Measurements from ENCODE around the gene SRPK2. TPM values are rescaled to one million over a fixed set of nuclear protein-coding genes. Genes with fewer than 3 reads are reported as not detected.

SRPK2 gene
- polyA plus RNA-seq, 1 donor from 2014 or later: 66.5 TPM

- no peaks in the 10 kb centered on the region for H3K9me3 Mint-ChIP-seq
- H3K4me3 Mint-ChIP-seq: no peak overlapping the region
- no peaks in the 10 kb centered on the region for H3K27me3 Mint-ChIP-seq
- H3K36me3 Mint-ChIP-seq: peaks cover 4% of the 10 kb centered on the region
- no peak overlapping the region for H3K27ac Mint-ChIP-seq
- H3K4me1 Mint-ChIP-seq: peaks cover 0 to 8% (median 2%) of the 10 kb centered on the region in 3 donors
Observed at GRCh38 chr7:105151152-105151551, 237.6 kb downstream of the SRPK2 start.

DNA sequence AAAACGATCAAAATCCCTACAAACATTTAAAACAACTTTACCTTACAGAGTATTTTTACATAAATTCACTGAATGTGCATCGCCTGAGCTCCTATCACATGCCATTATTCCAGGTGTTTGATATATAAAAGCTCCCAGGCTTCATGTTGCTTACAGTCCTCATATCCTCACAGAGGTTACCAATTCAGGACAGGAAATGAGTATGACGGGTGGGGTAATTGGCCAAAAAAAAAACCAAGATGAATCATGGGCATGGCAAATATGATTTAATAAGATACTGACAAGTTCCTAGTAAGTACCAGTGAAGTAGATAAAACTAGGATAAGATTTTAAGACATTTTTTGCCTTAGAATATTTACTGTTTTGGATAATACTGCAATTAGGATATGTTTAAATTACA, 238.9 kb downstream of the SRPK2 start:
- H3K27me3 Mint-ChIP-seq: no peaks in the 10 kb centered on the region
- peaks cover 4% of the 10 kb centered on the region for H3K36me3 Mint-ChIP-seq
- H3K27ac Mint-ChIP-seq: no peak overlapping the region
- H3K4me3 Mint-ChIP-seq: no peak overlapping the region
- H3K9me3 Mint-ChIP-seq: no peaks in the 10 kb centered on the region
- peaks cover 2 to 8% (median 2%) of the 10 kb centered on the region in 3 donors for H3K4me1 Mint-ChIP-seq

DNA sequence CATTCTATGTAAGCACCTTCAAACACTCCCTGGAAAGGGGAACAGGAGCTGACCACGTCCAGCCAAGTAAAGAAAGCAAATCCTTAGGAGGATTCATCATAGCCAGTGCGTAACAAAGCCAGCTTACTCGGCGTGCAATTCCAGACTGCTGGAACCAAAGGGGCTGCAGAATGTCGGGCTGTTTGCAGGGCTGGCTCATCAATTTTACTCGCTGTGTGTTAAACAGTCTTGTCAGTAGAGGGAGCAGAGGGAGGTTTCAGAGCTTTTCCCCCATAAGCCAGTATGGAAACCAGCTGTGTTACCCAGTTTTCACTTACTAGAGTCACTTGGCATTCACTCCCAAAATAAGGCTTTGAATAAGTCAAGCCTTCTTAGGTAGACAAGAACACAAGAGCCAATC, 247.7 kb downstream of the SRPK2 start:
- no peak overlapping the region for H3K27ac Mint-ChIP-seq
- H3K36me3 Mint-ChIP-seq: peaks cover 8% of the 10 kb centered on the region
- peaks cover 9 to 15% (median 9%) of the 10 kb centered on the region in 3 donors for H3K4me1 Mint-ChIP-seq
- H3K9me3 Mint-ChIP-seq: no peaks in the 10 kb centered on the region
- H3K27me3 Mint-ChIP-seq: no peaks in the 10 kb centered on the region
- H3K4me3 Mint-ChIP-seq: no peak overlapping the region

DNA sequence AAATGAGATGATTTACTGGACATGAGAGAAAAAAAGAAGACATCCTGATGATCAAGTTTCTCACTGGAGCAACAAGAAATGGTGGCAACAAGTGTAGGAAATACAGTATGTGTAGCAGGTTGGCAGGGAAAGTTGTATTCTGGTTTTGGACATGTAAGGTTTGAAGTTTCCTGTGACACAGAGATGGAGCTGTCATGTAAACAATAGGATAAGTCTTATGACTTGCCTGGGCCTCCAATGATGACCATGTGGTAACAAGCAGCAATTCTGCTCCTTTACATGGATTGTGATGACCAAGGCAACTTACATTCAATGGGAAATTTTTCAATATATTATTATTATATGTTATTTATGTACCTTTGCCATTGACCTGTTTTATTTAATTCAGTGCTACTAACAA, 249.3 kb downstream of the SRPK2 start:
- peak overlapping the region in 1 of 3 donors; percentile 50 for H3K27ac Mint-ChIP-seq
- no peaks in the 10 kb centered on the region for H3K9me3 Mint-ChIP-seq
- peaks cover 5% of the 10 kb centered on the region for H3K36me3 Mint-ChIP-seq
- no peak overlapping the region for H3K4me3 Mint-ChIP-seq
- H3K4me1 Mint-ChIP-seq: peaks cover 9 to 15% (median 10%) of the 10 kb centered on the region in 3 donors
- no peaks in the 10 kb centered on the region for H3K27me3 Mint-ChIP-seq

- Mint-ChIP-seq H3K4me3 (no peak overlapping the region), H3K4me1 (peaks cover 7 to 10% (median 8%) of the 10 kb centered on the region in 3 donors), H3K36me3 (peaks cover 3% of the 10 kb centered on the region), H3K27ac (peak overlapping the region in 1 of 3 donors; percentile 55), H3K27me3 (no peaks in the 10 kb centered on the region), H3K9me3 (no peaks in the 10 kb centered on the region)
Observed at GRCh38 chr7:105137898-105138297, 250.8 kb downstream of the SRPK2 start.

- H3K4me1 Mint-ChIP-seq: peaks cover 6 to 8% (median 7%) of the 10 kb centered on the region in 3 donors
- H3K9me3 Mint-ChIP-seq: no peaks in the 10 kb centered on the region
- no peak overlapping the region for H3K27ac Mint-ChIP-seq
- no peaks in the 10 kb centered on the region for H3K27me3 Mint-ChIP-seq
- H3K4me3 Mint-ChIP-seq: no peak overlapping the region
- no peaks in the 10 kb centered on the region for H3K36me3 Mint-ChIP-seq
Observed at GRCh38 chr7:105136221-105136620, 252.5 kb downstream of the SRPK2 start.

DNA sequence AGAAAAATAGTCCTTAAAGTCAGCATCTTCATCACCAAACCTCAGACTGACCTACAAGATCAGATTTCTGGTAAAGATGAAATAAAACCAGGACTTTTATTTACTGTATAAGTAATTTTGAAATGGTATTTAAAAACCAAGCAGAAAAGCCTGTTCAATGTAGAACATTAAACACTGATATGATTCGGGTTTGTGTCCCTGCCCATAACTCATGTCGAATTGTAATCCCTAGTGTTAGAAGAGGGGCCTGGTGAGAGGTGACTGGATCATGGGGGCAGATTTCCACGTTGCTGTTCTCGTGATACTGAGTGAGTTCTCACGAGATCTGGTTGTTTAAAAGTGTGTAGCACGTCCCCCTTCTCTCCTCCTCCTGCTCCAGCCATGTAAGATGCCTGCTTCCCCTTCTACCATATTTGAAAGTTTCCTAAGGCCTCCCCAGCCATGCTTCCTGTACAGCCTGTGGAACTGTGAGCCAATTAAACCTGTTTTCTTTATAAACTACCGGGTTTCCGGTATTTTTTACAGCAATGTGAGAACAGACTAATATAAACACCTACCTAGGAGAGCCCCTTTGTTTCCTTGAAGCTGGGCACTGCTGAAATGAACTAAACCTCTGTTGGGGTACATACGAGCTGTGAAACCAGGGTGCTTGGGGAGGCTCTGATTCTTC, 254.6 kb downstream of the SRPK2 start:
- H3K27ac Mint-ChIP-seq: peak overlapping the region in 1 of 3 donors; percentile 31
- no peaks in the 10 kb centered on the region for H3K36me3 Mint-ChIP-seq
- no peak overlapping the region for H3K4me3 Mint-ChIP-seq
- H3K9me3 Mint-ChIP-seq: no peaks in the 10 kb centered on the region
- H3K4me1 Mint-ChIP-seq: peaks cover 6 to 9% (median 7%) of the 10 kb centered on the region in 3 donors
- no peaks in the 10 kb centered on the region for H3K27me3 Mint-ChIP-seq

DNA sequence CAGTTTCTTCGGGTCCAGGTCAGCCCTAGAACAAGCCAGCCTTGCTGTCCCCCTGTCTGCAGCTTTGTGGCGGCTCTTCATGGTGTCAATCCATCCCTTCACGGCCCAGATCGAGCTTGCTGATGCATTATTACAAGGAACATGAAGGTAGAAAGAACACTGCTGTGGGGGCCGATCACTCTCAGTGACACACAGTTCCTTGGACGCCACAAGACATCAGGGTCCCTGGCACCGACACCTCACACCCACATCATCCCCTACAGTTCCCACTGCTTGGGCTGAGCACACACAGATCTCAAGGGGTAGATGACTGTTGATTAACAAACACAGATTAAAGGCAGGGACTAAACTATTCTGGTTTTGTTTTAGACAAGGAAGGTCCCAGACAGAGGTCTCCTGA, 255.4 kb downstream of the SRPK2 start:
- peaks cover 4 to 9% (median 7%) of the 10 kb centered on the region in 3 donors for H3K4me1 Mint-ChIP-seq
- H3K27ac Mint-ChIP-seq: peak overlapping the region in 1 of 3 donors; percentile 7
- no peak overlapping the region for H3K4me3 Mint-ChIP-seq
- no peaks in the 10 kb centered on the region for H3K9me3 Mint-ChIP-seq
- H3K36me3 Mint-ChIP-seq: no peaks in the 10 kb centered on the region
- H3K27me3 Mint-ChIP-seq: no peaks in the 10 kb centered on the region

DNA sequence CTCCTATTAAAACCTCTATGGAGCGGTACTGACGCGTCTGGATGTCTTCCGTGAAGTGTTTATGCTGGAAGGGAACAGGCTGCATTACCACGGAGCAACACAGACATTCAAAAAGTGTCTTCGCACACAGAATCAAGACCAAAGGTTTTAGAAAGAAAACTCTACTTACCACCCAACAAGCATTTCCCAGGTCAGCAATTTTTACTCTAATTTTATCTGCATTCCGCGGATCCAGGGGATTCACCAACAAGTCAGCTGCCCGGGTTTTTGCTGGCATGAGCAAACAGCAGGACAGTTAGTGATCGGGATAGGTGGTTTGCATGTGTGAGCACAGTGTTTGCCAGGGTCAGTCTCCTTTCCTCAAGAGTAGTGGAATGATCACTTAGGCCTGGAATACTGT, 255.9 kb downstream of the SRPK2 start:
- peak overlapping the region in 1 of 3 donors; percentile 9 for H3K27ac Mint-ChIP-seq

GRCh38 chr7:105132335-105132734, 256.4 kb downstream of the SRPK2 start:
- Mint-ChIP-seq H3K4me3 (no peak overlapping the region), H3K27ac (peak overlapping the region in 1 of 3 donors; percentile 9), H3K4me1 (peaks cover 4 to 7% (median 5%) of the 10 kb centered on the region in 3 donors), H3K9me3 (no peaks in the 10 kb centered on the region), H3K36me3 (no peaks in the 10 kb centered on the region), H3K27me3 (no peaks in the 10 kb centered on the region)

More for the DNA sequence above, 255.9 kb downstream of the SRPK2 start:
- Mint-ChIP-seq H3K36me3 (no peaks in the 10 kb centered on the region), H3K9me3 (no peaks in the 10 kb centered on the region), H3K4me1 (peaks cover 4 to 7% (median 6%) of the 10 kb centered on the region in 3 donors), H3K27me3 (no peaks in the 10 kb centered on the region), H3K4me3 (no peak overlapping the region)

DNA sequence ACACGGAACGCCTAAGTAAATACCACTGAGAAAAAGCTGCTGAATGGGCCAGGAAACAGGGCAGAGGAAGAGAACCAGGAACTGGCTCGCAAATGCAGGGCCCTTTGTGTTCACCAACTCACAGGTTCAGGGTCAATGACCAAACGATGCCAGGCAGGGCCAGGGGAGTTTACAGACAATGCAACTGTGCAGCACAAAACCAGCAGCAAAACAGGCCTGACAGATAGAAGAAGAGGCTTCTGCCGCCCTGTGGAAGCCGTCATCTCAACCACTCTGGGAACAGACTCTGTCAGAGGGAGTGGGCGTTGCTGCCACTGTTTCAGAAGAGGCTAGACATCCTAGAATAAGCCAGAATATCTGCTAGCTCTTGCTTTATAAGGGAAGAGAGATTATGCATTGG, 256.8 kb downstream of the SRPK2 start:
- Mint-ChIP-seq H3K27me3 (no peaks in the 10 kb centered on the region), H3K9me3 (no peaks in the 10 kb centered on the region), H3K4me1 (peaks cover 4 to 6% (median 5%) of the 10 kb centered on the region in 3 donors), H3K27ac (peak overlapping the region in 1 of 3 donors; percentile 42), H3K36me3 (no peaks in the 10 kb centered on the region), H3K4me3 (no peak overlapping the region)

- Mint-ChIP-seq H3K27ac (peak overlapping the region in 2 of 3 donors; percentile 53 to 75), H3K4me1 (peaks cover 2 to 5% (median 4%) of the 10 kb centered on the region in 3 donors), H3K36me3 (no peaks in the 10 kb centered on the region), H3K4me3 (no peak overlapping the region), H3K9me3 (no peaks in the 10 kb centered on the region), H3K27me3 (no peaks in the 10 kb centered on the region)
Observed at GRCh38 chr7:105131033-105131656, 257.6 kb downstream of the SRPK2 start.

GRCh38 chr7:105130580-105130979, 258.1 kb downstream of the SRPK2 start:
- no peaks in the 10 kb centered on the region for H3K9me3 Mint-ChIP-seq
- peaks cover 2 to 5% (median 4%) of the 10 kb centered on the region in 3 donors for H3K4me1 Mint-ChIP-seq
- no peak overlapping the region for H3K27ac Mint-ChIP-seq
- H3K36me3 Mint-ChIP-seq: no peaks in the 10 kb centered on the region
- H3K4me3 Mint-ChIP-seq: no peak overlapping the region
- H3K27me3 Mint-ChIP-seq: no peaks in the 10 kb centered on the region

DNA sequence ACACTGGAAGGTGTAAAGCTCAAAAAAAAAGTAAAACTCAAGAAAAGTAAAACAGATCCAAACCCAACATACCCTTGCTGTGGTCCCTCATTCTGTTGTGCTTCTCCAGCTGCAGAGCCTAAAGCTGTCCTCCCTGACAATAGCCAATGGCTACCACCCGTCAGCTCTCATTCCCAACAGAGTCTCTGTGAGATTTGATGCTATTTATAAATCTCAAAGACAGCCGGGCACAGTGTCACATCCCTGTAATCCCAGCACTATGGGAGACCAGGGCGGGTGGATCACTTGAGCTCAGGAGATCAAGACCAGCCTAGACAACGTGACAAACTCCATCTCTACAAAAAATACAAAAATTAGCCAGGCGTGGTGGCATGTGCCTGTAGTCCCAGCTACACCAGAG, 258.7 kb downstream of the SRPK2 start:
- no peak overlapping the region for H3K27ac Mint-ChIP-seq

GRCh38 chr7:105127179-105127578, 261.5 kb downstream of the SRPK2 start:
- Mint-ChIP-seq H3K27me3 (no peaks in the 10 kb centered on the region), H3K27ac (peak overlapping the region in 2 of 3 donors; percentile 59 to 71), H3K36me3 (peaks cover 2% of the 10 kb centered on the region)

More for the DNA sequence above, 258.7 kb downstream of the SRPK2 start:
- H3K27me3 Mint-ChIP-seq: no peaks in the 10 kb centered on the region
- H3K4me1 Mint-ChIP-seq: peaks cover 2 to 5% (median 3%) of the 10 kb centered on the region in 3 donors
- H3K9me3 Mint-ChIP-seq: no peaks in the 10 kb centered on the region
- no peaks in the 10 kb centered on the region for H3K36me3 Mint-ChIP-seq
- H3K4me3 Mint-ChIP-seq: no peak overlapping the region

More at GRCh38 chr7:105127179-105127578, 261.5 kb downstream of the SRPK2 start:
- no peak overlapping the region for H3K4me3 Mint-ChIP-seq
- H3K9me3 Mint-ChIP-seq: no peaks in the 10 kb centered on the region
- H3K4me1 Mint-ChIP-seq: peaks cover 0 to 8% (median 2%) of the 10 kb centered on the region in 3 donors
